ENCODE data around the gene CD9.
"Not testable (repeated sequence)": the region's sequence is repeated elsewhere in the genome, so short reads cannot be mapped to it uniquely, and the experiment has no call there.

CD9 gene

DNA sequence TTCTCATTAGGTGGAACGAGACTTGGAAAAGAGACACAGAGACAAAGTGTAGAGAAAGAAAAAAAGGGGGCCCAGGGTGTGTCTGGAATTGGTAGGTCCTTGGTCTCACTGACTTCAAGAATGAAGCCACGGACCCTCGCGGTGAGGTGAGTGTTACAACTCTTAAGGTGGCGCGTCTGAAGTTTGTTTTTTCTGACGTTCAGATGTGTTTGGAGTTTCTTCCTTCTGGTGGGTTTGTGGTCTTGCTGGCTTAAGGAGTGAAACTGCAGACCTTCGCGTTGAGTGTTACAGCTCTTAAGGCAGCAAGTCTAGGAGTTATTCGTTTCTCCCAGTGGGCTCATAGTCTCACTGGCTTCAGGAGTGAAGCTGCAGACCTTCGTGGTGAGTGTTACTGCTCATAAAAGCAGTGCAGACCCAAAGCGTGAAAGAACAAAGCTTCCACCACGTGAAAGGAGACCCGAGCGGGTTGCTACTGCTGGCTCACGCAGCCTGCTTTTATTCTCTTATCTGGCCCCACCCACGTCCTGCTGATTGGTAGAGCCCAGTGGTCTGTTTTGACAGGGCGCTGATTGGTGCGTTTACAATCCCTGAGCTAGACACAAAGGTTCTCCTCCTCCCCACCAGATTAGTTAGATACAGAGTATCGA, 10.1 kb upstream of the CD9 start:
- H3K27me3 ChIP-seq (ENCODE audit: control insufficient read depth in 5 of 5, insufficient read depth in 4 of 5, low read length in 5 of 5); H3K27ac ChIP-seq (ENCODE audit: low read depth, low read length); H3K9ac ChIP-seq (ENCODE audit: low read length in 5 of 5); H3K36me3 ChIP-seq (ENCODE audit: control insufficient read depth in 5 of 5, insufficient read depth in 5 of 5, low read length in 5 of 5); H3K4me1 ChIP-seq (ENCODE audit: control insufficient read depth in 5 of 5, insufficient read depth in 5 of 5, low read length in 5 of 5); H3K4me3 ChIP-seq (ENCODE audit: low read depth in 1 of 5, low read length in 5 of 5); H3K9me3 ChIP-seq (ENCODE audit: control insufficient read depth in 5 of 5, low read length in 5 of 5): not testable (repeated sequence)

DNA sequence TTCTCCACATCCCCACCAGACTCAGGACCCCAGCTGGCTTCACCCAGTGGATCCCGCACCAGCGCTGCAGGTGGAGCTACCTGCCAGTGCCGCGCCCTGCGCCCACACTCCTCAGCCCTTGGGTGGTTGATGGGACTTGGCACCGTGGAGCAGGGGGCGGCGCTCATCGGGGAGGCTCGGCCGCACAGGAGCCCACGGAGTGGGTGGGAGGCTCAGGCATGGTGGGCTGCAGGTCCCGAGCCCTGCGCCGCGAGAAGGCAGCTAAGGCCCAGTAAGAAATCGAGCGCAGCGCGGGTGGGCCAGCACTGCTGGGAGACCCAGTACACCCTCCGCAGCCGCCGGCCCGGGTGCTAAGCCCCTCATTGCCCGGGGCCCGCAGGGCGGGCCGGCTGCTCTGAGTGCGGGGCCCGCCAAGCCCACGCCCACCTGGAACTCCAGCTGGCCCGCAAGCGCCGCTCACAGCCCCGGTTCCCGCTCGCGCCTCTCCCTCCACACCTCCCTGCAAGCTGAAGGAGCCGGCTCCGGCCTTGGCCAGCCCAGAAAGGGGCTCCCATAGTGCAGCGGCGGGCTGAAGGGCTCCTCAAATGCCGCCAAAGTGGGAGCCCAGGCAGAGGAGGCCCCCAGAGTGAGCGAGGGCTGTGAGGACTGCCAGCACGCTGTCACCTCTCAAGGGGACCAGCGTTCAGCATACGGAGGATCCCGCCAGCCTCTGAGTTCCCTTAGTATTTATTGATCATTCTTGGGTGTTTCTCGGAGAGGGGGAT, 9.3 kb upstream of the CD9 start:
- H3K27me3 ChIP-seq (ENCODE audit: control insufficient read depth in 5 of 5, insufficient read depth in 4 of 5, low read length in 5 of 5); H3K4me3 ChIP-seq (ENCODE audit: low read depth in 1 of 5, low read length in 5 of 5); H3K9me3 ChIP-seq (ENCODE audit: control insufficient read depth in 5 of 5, low read length in 5 of 5); H3K36me3 ChIP-seq (ENCODE audit: control insufficient read depth in 5 of 5, insufficient read depth in 5 of 5, low read length in 5 of 5); H3K27ac ChIP-seq (ENCODE audit: low read depth, low read length); H3K9ac ChIP-seq (ENCODE audit: low read length in 5 of 5): not testable (repeated sequence)
- peaks cover 5 to 10% (median 6%) of the 10 kb centered on the region in 5 donors for H3K4me1 ChIP-seq (ENCODE audit: control insufficient read depth in 5 of 5, insufficient read depth in 5 of 5, low read length in 5 of 5)

DNA sequence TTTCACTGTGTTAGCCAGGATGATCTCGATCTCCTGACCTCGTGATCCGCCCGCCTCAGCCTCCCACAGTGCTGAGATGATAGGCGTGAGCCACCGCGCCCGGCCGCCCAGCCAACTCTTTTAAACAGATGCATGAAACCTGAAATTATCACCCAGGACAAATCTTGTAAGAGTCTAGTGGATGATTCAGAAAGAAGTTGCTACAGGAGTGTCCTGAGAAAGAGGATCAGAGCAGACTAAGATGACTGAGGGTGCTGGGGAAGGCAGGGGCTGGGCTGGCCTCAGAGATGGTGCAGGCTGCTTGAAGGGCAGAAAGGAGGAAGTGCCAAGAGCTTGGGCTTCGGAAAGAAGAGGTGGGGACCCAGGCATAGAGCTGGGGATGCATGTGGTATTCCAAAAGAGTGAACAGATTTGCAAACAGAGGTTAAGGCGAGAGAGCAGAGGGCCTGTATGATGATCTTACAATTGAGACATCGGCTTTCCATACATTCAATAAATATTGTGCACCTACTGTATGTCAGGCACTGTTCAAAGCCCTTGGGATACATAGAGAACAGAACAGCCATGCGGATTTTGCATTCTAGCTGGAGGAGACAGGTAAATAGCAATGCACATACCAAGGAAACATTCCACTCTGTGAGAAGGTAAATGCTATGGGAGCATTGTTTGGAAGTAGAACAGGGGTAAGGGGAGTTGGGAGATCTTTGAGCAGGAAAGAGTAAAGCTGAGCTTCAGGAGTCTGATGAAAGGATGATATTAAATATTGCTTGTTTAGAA, 7.4 kb upstream of the CD9 start:
- H3K27me3 ChIP-seq (ENCODE audit: control insufficient read depth in 5 of 5, insufficient read depth in 4 of 5, low read length in 5 of 5), result peaks cover 0 to 5% (median 3%) of the 10 kb centered on the region in 5 donors
- H3K4me3 ChIP-seq (ENCODE audit: low read depth in 1 of 5, low read length in 5 of 5), result no peak overlapping the region
- no peak overlapping the region for H3K9ac ChIP-seq (ENCODE audit: low read length in 5 of 5)
- peaks cover 0 to 10% (median 5%) of the 10 kb centered on the region in 5 donors for H3K4me1 ChIP-seq (ENCODE audit: control insufficient read depth in 5 of 5, insufficient read depth in 5 of 5, low read length in 5 of 5)
- H3K9me3 ChIP-seq (ENCODE audit: control insufficient read depth in 5 of 5, low read length in 5 of 5), result no peaks in the 10 kb centered on the region
- no peaks in the 10 kb centered on the region for H3K36me3 ChIP-seq (ENCODE audit: control insufficient read depth in 5 of 5, insufficient read depth in 5 of 5, low read length in 5 of 5)
- no peak overlapping the region for H3K27ac ChIP-seq (ENCODE audit: low read depth, low read length)

DNA sequence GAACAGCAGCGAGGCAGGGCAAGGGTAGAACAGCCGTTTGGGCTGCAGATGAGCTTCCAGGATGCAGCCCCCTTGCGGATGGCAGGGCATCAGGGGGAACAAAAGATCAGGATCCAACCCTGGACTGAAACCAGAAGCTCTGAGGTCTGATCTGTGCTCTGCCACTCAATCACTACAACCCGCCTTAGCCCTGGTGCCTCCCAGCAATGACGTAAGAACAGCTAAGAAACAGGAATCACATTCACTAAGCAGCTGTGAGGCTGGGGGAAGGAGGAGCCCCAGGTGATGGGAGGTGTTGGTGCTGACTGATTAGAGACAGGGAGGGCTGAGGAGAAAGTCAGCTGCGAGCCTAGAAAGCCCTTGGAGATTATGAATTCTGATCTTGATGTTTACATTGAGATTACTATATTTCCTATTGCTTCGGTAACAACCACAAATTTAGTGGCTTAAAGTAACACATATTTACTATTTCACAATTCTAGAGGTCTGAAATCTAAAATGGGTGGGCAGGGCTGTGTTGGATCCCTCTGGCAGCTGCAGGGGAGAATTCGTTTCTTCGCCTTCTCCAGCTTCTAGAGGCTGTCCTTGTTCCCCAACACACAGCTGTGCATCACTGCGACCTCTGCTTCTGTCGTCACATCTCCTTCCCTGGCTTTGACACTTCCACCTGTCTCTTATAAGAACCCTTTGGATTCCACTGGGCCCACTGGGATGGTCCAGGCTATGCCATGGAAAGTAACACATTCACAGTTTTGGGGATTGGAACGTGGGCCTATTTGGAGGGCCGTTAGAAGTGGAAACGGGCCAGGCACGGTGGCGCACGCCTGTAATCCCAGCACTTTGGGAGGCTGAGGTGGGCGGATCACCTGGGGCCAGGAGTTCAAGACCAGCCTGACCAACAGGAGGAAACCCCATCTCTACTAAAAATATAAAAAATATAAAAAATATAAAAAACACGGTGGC, 6.1 kb upstream of the CD9 start:
- H3K9me3 ChIP-seq (ENCODE audit: control insufficient read depth in 5 of 5, low read length in 5 of 5), result no peaks in the 10 kb centered on the region
- H3K9ac ChIP-seq (ENCODE audit: low read length in 5 of 5), result no peak overlapping the region
- no peaks in the 10 kb centered on the region for H3K36me3 ChIP-seq (ENCODE audit: control insufficient read depth in 5 of 5, insufficient read depth in 5 of 5, low read length in 5 of 5)
- peaks cover 0 to 5% (median 3%) of the 10 kb centered on the region in 5 donors for H3K27me3 ChIP-seq (ENCODE audit: control insufficient read depth in 5 of 5, insufficient read depth in 4 of 5, low read length in 5 of 5)
- H3K27ac ChIP-seq (ENCODE audit: low read depth, low read length), result no peak overlapping the region
- H3K4me1 ChIP-seq (ENCODE audit: control insufficient read depth in 5 of 5, insufficient read depth in 5 of 5, low read length in 5 of 5), result peaks cover 1 to 11% (median 5%) of the 10 kb centered on the region in 5 donors
- H3K4me3 ChIP-seq (ENCODE audit: low read depth in 1 of 5, low read length in 5 of 5), result no peak overlapping the region

DNA sequence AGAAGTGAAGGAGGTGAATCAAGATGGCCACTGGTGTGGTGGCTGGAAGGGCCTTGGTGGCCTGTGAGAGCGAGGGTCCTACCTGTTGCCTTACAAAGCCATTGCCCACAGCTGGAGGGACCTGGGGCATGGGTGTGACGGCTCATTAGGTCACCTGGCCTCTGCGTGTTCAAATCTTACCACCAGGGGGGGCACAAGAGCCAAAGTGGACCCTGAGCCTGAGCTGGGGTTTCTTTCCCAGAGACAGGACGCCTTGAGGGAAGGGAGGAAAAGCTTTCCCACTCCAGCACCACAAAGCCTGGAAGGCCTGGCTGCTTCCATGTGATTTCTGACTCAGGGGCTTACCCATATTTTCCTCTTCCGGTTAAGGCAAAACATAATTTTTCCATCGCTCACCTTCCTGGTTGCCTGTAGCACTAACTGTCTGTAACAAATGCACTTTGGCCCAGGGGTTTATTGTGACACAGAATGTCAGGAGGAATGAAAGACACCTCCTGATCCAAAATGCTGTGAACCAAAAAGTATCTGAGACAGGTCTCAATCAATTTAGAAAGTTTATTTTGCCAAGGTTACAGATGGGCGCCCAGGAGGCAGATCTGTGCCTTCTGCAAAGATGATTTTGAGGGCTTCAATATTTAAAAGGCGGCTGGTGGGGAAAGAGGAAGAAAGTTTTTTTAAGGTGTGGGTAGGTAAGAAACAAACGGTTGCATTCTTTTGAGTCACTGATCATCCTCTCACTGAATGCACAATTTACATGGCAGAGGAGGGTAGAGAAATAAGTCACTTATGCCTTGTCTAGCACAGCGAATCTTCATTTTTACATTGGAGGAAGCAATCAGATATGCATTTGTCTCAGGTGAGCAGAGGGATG, 4.3 kb upstream of the CD9 start:
- peak overlapping the region in 1 of 5 donors; percentile 56 for H3K9ac ChIP-seq (ENCODE audit: low read length in 5 of 5)
- H3K9me3 ChIP-seq (ENCODE audit: control insufficient read depth in 5 of 5, low read length in 5 of 5), result no peaks in the 10 kb centered on the region
- H3K27me3 ChIP-seq (ENCODE audit: control insufficient read depth in 5 of 5, insufficient read depth in 4 of 5, low read length in 5 of 5), result peaks cover 0 to 12% (median 3%) of the 10 kb centered on the region in 5 donors
- peak overlapping the region; percentile 60 for H3K27ac ChIP-seq (ENCODE audit: low read depth, low read length)
- H3K36me3 ChIP-seq (ENCODE audit: control insufficient read depth in 5 of 5, insufficient read depth in 5 of 5, low read length in 5 of 5), result no peaks in the 10 kb centered on the region
- H3K4me1 ChIP-seq (ENCODE audit: control insufficient read depth in 5 of 5, insufficient read depth in 5 of 5, low read length in 5 of 5), result peaks cover 5 to 26% (median 18%) of the 10 kb centered on the region in 5 donors
- no peak overlapping the region for H3K4me3 ChIP-seq (ENCODE audit: low read depth in 1 of 5, low read length in 5 of 5)

DNA sequence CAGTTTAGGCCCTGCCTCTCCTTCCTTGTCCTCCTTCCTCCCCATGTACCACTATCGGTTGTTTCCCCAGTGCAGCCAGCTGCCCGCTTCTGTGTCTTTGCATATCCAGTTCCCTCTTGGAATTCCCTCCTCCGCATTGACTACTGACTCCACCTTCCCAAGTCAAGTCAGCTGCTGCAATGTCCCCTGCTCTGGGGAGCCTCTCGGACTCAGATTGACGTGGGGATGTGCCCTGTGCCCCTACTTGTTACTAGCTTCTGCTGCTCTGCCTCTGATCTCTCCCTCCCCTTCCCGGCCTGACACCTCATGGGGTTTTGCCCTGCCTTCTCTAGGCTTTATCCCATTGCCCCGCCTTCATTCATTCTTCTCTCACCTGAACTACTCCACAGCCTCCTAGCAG, 2.1 kb upstream of the CD9 start:
- Histone ChIP-seq H3K4me1 (ENCODE audit: control insufficient read depth in 5 of 5, insufficient read depth in 5 of 5, low read length in 5 of 5) (peaks cover 5 to 42% (median 38%) of the 10 kb centered on the region in 5 donors), H3K9me3 (ENCODE audit: control insufficient read depth in 5 of 5, low read length in 5 of 5) (no peaks in the 10 kb centered on the region), H3K9ac (ENCODE audit: low read length in 5 of 5) (no peak overlapping the region)

DNA sequence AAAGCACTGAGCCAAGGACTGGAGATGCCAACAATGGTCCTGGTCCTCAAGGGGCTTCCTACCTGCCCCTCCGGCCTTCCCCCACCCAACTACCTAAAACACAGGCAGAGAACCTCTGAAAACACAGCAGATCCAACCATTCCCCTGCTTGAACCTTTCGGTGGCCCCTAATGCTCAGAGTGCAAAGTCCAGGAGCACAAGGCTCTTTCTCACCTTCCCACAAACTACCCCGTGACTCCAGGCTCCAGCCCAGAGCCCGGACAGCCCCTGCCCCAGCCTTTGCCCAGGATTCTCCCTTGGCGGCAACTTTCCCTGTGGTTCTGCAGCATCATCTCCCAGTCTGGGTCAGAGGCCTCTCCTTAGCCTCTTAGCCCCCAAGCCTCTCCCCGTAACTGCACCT, 1.6 kb upstream of the CD9 start:
- Histone ChIP-seq H3K4me1 (ENCODE audit: control insufficient read depth in 5 of 5, insufficient read depth in 5 of 5, low read length in 5 of 5) (peaks cover 5 to 42% (median 38%) of the 10 kb centered on the region in 5 donors), H3K27me3 (ENCODE audit: control insufficient read depth in 5 of 5, insufficient read depth in 4 of 5, low read length in 5 of 5) (peaks cover 2 to 24% (median 7%) of the 10 kb centered on the region in 5 donors), H3K36me3 (ENCODE audit: control insufficient read depth in 5 of 5, insufficient read depth in 5 of 5, low read length in 5 of 5) (no peaks in the 10 kb centered on the region), H3K9ac (ENCODE audit: low read length in 5 of 5) (no peak overlapping the region), H3K27ac (ENCODE audit: low read depth, low read length) (no peak overlapping the region), H3K9me3 (ENCODE audit: control insufficient read depth in 5 of 5, low read length in 5 of 5) (no peaks in the 10 kb centered on the region), H3K4me3 (ENCODE audit: low read depth in 1 of 5, low read length in 5 of 5) (no peak overlapping the region)

More for the DNA sequence above, 2.1 kb upstream of the CD9 start:
- Histone ChIP-seq H3K27me3 (ENCODE audit: control insufficient read depth in 5 of 5, insufficient read depth in 4 of 5, low read length in 5 of 5) (peaks cover 2 to 26% (median 7%) of the 10 kb centered on the region in 5 donors), H3K36me3 (ENCODE audit: control insufficient read depth in 5 of 5, insufficient read depth in 5 of 5, low read length in 5 of 5) (no peaks in the 10 kb centered on the region), H3K27ac (ENCODE audit: low read depth, low read length) (no peak overlapping the region), H3K4me3 (ENCODE audit: low read depth in 1 of 5, low read length in 5 of 5) (no peak overlapping the region)

DNA sequence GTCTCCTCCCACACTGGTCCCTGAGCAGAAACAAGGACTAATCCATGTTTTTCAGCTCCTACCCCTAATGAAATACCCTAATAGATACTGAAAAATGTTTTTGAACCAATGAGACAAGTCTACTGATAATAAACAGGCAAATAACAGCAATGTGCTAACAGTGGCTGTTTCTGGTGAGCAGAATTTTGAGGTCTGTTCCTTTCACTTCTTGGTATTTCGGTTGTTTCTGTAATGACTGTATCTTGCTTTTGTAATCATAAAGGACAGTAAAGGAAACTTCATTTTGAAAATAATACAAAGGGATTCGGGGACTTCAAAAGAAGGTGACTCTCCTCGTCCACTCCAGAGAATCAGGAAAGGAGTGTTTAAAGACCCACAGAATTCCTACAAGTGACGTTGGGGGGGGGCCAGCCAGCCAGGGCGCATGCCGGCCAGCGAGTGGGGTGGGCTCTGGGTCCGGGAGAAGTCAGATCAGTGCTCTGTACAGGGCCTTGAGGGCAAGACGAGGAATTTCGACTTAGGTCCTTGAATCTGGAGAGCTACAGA, 1.1 kb upstream of the CD9 start:
- H3K36me3 ChIP-seq (ENCODE audit: control insufficient read depth in 5 of 5, insufficient read depth in 5 of 5, low read length in 5 of 5), result no peaks in the 10 kb centered on the region
- H3K4me1 ChIP-seq (ENCODE audit: control insufficient read depth in 5 of 5, insufficient read depth in 5 of 5, low read length in 5 of 5), result peaks cover 5 to 42% (median 38%) of the 10 kb centered on the region in 5 donors
- H3K4me3 ChIP-seq (ENCODE audit: low read depth in 1 of 5, low read length in 5 of 5), result peak overlapping the region in 4 of 5 donors; percentile 59 to 77 (median 66)
- H3K9me3 ChIP-seq (ENCODE audit: control insufficient read depth in 5 of 5, low read length in 5 of 5), result no peaks in the 10 kb centered on the region
- H3K27ac ChIP-seq (ENCODE audit: low read depth, low read length), result peak overlapping the region; percentile 37
- peaks cover 0 to 24% (median 2%) of the 10 kb centered on the region in 5 donors for H3K27me3 ChIP-seq (ENCODE audit: control insufficient read depth in 5 of 5, insufficient read depth in 4 of 5, low read length in 5 of 5)
- H3K9ac ChIP-seq (ENCODE audit: low read length in 5 of 5), result peak overlapping the region in 3 of 5 donors; percentile 38 to 63 (median 55)

Measured in subcutaneous abdominal adipose tissue (tissue), 5 donors.